Fibroblast of lung (primary cell): ENCODE measurements around the gene ANXA3. TPM values are rescaled to one million over a fixed set of nuclear protein-coding genes. Genes with fewer than 3 reads are reported as not detected.

Experiments used
- DNase-seq, 2 donors: peaks; one replicate each; pipeline versions ENCODE4 v3.0.0 to v3.0.0-alpha.2; 2010; ENCODE audit warnings: low read depth in 2 of 2
- H2AFZ ChIP-seq: 2 replicates; pipeline ENCODE4 v1.5.1; 2012; ENCODE audit warnings: low read length, control low read depth, inconsistent platforms
- H3K27ac ChIP-seq: 2 replicates; pipeline ENCODE4 v1.5.1; 2011; ENCODE audit warnings: low read length, control low read depth; ENCODE audit not compliant: insufficient read depth
- H3K27me3 ChIP-seq: 2 replicates; pipeline ENCODE4 v1.5.1; 2011; ENCODE audit warnings: mild to moderate bottlenecking, low read length; ENCODE audit not compliant: control insufficient read depth, insufficient read depth
- H3K36me3 ChIP-seq: 2 replicates; pipeline ENCODE4 v1.5.1; 2011; ENCODE audit warnings: low read length; ENCODE audit not compliant: control insufficient read depth, insufficient read depth
- H3K4me1 ChIP-seq: 2 replicates; pipeline ENCODE4 v1.5.1; 2011; ENCODE audit warnings: low read length; ENCODE audit not compliant: control insufficient read depth, insufficient read depth; ENCODE audit errors: extremely low read depth
- H3K4me2 ChIP-seq: 2 replicates; pipeline ENCODE4 v1.5.1; 2011; ENCODE audit warnings: low read length, control low read depth; ENCODE audit not compliant: insufficient read depth; ENCODE audit errors: extremely low read depth
- H3K4me3 ChIP-seq, 4 experiments: fragments of 200-600 bp in 1 of 4; sonication (generic) in 1 of 4; replicated peaks in 1 of 4; 2 replicates each; pipeline ENCODE4 v1.5.1; 2011 to 2016; ENCODE audit warnings: low read length in 4 of 4, low read depth in 3 of 4, mild to moderate bottlenecking in 3 of 4, control low read depth in 2 of 4, inconsistent platforms in 1 of 4, mixed read lengths in 1 of 4; ENCODE audit not compliant: insufficient read depth in 1 of 4; ENCODE audit errors: control extremely low read depth in 1 of 4
- H3K79me2 ChIP-seq: 2 replicates; pipeline ENCODE4 v1.5.1; 2012; ENCODE audit warnings: mild to moderate bottlenecking, low read length, inconsistent platforms; ENCODE audit not compliant: control insufficient read depth, insufficient read depth
- H3K9ac ChIP-seq: 2 replicates; pipeline ENCODE4 v1.5.1; 2011; ENCODE audit warnings: mild to moderate bottlenecking, low read length, control low read depth; ENCODE audit not compliant: insufficient read depth
- H3K9me3 ChIP-seq: 2 replicates; pipeline ENCODE4 v1.5.1; 2012; ENCODE audit warnings: low read depth, low read length; ENCODE audit not compliant: control insufficient read depth, insufficient read depth
- H4K20me1 ChIP-seq: 2 replicates; pipeline ENCODE4 v1.5.1; 2011; ENCODE audit warnings: low read length; ENCODE audit not compliant: control insufficient read depth, insufficient read depth; ENCODE audit errors: extremely low read depth
- EZH2 ChIP-seq: IDR thresholded peaks from 2 replicates; pipeline ENCODE4 v1.5.1; 2012; ENCODE audit warnings: low read length, control low read depth, mild to moderate bottlenecking; ENCODE audit errors: missing control alignments
- polyA plus RNA-seq, 2 donors: library from polyadenylated mRNA; depleted of rRNA in 1 of 2; stranded (reverse) in 1 of 2; unstranded in 1 of 2; fragments of >200 nt; gene quantifications; 2 replicates each; pipeline ENCODE4 v1.2.1, GENCODE V29; 2011 to 2012; ENCODE audit warnings: missing spikeins in 1 of 2
- total RNA-seq: library from RNA; depleted of rRNA; stranded (reverse); fragments of >200 nt; gene quantifications from 2 replicates; pipeline ENCODE4 v1.2.1, GENCODE V29; 2014
- TF ChIP-seq, protein P1 (sequence below), 2 donors: IDR thresholded peaks in 1 of 2; conservative IDR thresholded peaks in 1 of 2; 1 replicate in 1 of 2; 2 replicates in 1 of 2; pipeline ENCODE4 v1.5.1; 2011 to 2012; ENCODE audit warnings: low read length in 2 of 2, control low read depth in 1 of 2, inconsistent platforms in 1 of 2, low read depth in 1 of 2, mild to moderate bottlenecking in 1 of 2

ANXA3 gene
- total and polyA plus RNA-seq, 2 donors (not counting 1 experiment from before 2014, with no cell fraction given) = 9.7 to 9.9 TPM

GRCh38 chr4:78629991-78630541 is 78.5 kb downstream of the ANXA3 start:
- Histone ChIP-seq H3K4me3 (no peak overlapping the region), H3K9ac (no peak overlapping the region), H3K4me2 (no peak overlapping the region), H3K27me3 (no peaks in the 10 kb centered on the region), H4K20me1 (no peaks in the 10 kb centered on the region), H3K9me3 (no peaks in the 10 kb centered on the region), H3K27ac (no peak overlapping the region), H3K36me3 (no peaks in the 10 kb centered on the region), H3K4me1 (no peaks in the 10 kb centered on the region), H3K79me2 (no peaks in the 10 kb centered on the region), H2AFZ (no peak overlapping the region)
- TF ChIP-seq, protein P1, sequence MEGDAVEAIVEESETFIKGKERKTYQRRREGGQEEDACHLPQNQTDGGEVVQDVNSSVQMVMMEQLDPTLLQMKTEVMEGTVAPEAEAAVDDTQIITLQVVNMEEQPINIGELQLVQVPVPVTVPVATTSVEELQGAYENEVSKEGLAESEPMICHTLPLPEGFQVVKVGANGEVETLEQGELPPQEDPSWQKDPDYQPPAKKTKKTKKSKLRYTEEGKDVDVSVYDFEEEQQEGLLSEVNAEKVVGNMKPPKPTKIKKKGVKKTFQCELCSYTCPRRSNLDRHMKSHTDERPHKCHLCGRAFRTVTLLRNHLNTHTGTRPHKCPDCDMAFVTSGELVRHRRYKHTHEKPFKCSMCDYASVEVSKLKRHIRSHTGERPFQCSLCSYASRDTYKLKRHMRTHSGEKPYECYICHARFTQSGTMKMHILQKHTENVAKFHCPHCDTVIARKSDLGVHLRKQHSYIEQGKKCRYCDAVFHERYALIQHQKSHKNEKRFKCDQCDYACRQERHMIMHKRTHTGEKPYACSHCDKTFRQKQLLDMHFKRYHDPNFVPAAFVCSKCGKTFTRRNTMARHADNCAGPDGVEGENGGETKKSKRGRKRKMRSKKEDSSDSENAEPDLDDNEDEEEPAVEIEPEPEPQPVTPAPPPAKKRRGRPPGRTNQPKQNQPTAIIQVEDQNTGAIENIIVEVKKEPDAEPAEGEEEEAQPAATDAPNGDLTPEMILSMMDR (conservative IDR thresholded peaks at IDR 0.05 in 1 of 2, IDR thresholded peaks at IDR 0.05 in 1 of 2; ENCODE audit: low read depth in 1 of 2, low read length in 2 of 2) = no peak
- TF ChIP-seq EZH2 = no peak
- no peak for DNase-seq

- H3K79me2 ChIP-seq = no peaks in the 10 kb centered on the region
- no peaks in the 10 kb centered on the region for H4K20me1 ChIP-seq
- H3K4me1 ChIP-seq = no peaks in the 10 kb centered on the region
- no peaks in the 10 kb centered on the region for H3K27me3 ChIP-seq
- no peak for DNase-seq
- no peak overlapping the region for H2AFZ ChIP-seq
- no peaks in the 10 kb centered on the region for H3K36me3 ChIP-seq
- no peak overlapping the region for H3K4me3 ChIP-seq
- no peak overlapping the region for H3K9ac ChIP-seq
- TF ChIP-seq, protein P1 (conservative IDR thresholded peaks at IDR 0.05 in 1 of 2, IDR thresholded peaks at IDR 0.05 in 1 of 2; ENCODE audit: low read depth in 1 of 2, low read length in 2 of 2) = no peak
- no peak for TF ChIP-seq EZH2
- no peaks in the 10 kb centered on the region for H3K9me3 ChIP-seq
- no peak overlapping the region for H3K27ac ChIP-seq
- no peak overlapping the region for H3K4me2 ChIP-seq
Observed at GRCh38 chr4:78630615-78631014, 79.0 kb downstream of the ANXA3 start.

DNA sequence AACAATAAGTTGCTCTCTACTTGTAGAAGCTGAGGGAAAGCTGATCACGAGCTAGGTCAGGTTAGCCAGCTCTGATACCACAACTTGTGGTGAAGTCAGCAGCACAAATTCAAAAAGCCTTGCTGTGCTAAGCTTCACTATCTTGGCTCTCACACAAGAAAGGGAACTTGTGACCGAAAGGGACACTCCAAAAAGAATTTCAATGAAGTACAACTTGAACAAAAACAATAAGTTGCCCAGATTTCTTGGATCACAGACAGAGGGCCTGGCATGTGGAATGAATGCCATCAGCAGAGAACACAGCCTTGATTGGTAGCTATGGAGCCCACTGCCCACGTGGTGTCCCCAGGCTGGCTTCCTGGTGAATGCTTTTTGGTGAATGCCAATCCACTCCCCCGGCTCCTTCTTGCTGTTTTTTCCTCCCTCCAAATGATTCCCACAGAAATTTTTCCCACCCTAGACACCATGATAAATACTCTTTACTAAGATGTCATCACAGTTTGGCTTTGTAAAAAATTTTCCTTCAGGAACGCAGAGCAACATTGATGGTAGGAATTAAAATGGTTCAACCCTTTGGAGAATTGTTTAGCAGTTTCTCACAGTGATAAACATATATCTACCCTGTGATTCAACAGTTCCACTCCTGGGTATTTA is 82.6 kb downstream of the ANXA3 start:
- Histone ChIP-seq H3K36me3 (no peaks in the 10 kb centered on the region), H2AFZ (peak overlapping the region; percentile 30), H4K20me1 (no peaks in the 10 kb centered on the region), H3K79me2 (no peaks in the 10 kb centered on the region), H3K9ac (no peak overlapping the region), H3K27ac (no peak overlapping the region), H3K9me3 (no peaks in the 10 kb centered on the region), H3K4me3 (no peak overlapping the region), H3K4me2 (no peak overlapping the region), H3K4me1 (no peaks in the 10 kb centered on the region), H3K27me3 (no peaks in the 10 kb centered on the region)
- peak in 1 of 2 donors; percentile 54 for DNase-seq
- TF ChIP-seq EZH2 = no peak
- TF ChIP-seq, protein P1 (conservative IDR thresholded peaks at IDR 0.05 in 1 of 2, IDR thresholded peaks at IDR 0.05 in 1 of 2; ENCODE audit: low read depth in 1 of 2, low read length in 2 of 2) = no peak
